GM18502 (cell line): ENCODE results near the gene CELSR1.

ENCODE experiments used
- ATAC-seq: cut with Tn5 transposase; IDR thresholded peaks from one replicate; pipeline ENCODE4 v1.9.1; 2021; ENCODE audit warnings: mild to moderate bottlenecking; ENCODE audit not compliant: unreplicated experiment, poor library complexity

The CELSR1 gene

DNA sequence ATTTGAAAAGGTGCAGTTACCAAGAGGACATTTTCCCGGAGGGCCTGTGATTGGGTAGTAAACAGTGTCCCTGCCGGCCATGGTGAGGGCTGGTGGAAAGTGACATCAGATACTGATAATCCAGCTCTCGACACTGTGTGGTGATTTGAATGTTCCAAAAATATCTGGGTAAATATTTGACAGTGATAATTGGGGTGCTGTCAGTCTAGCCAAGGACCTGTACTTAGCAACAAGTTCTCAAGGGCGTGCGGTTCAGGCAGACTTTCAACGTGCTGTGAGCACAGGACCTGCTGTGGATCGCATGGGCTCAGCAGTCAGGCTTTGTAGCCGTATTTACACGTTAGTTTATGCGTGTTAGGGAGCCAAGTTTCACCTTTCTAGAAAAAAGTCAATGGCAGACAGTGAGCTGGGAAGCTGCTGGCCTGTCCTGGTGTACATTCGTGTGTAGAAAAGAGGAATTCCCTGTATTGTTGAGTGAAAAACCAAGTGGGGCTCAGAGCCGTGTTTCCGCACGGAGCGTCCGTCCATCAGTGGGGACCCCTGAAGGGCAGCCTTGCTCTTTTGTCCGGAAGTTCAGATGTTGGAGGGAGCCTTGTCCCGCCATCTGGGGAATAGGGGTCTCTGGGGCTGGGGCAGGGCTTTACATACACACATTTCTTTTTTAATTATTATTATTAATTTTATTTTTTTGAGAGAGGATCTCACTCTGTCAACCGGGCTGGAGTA, 190.6 kb downstream of the CELSR1 start:
- ATAC-seq = no peak

DNA sequence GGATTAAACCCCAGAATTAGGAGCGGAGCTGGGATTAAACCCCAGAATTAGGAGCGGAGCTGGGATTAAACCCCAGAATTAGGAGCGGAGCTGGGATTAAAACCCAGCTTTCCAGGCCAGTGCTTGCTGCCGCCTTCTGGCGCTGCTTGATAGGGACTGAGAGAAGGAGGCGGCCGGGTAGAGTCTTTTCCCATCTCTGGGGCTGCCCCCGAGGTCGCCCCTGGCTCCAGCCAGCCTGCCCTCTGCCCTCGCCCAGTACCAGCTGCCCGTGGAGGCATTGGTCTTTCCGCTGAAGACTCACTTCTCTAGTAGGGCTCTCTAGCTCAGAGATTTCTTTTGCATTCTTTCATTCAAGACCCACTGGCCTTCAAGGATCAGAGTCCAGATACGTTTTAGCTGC, 196.7 kb downstream of the CELSR1 start:
- no peak for ATAC-seq

DNA sequence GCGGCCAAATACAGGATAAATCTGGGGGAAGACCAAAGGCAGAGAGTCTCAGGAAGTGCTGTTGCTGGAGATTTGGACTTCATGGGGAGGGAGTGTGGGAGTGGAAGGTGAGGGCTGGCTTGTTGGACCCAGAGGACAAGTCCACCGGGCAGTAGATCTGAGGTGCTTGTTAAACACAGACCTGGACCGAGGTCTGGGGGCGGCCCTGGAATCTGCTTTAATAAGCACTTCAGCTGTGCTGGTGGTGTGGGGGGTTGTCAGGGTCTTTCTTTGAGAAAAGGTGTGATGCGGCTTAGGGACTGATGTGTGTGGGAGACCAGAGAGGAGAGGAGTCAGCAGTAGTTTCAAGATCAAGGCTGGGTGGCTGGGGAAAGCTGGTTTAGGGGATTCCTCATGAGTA, 197.5 kb downstream of the CELSR1 start:
- no peak for ATAC-seq

DNA sequence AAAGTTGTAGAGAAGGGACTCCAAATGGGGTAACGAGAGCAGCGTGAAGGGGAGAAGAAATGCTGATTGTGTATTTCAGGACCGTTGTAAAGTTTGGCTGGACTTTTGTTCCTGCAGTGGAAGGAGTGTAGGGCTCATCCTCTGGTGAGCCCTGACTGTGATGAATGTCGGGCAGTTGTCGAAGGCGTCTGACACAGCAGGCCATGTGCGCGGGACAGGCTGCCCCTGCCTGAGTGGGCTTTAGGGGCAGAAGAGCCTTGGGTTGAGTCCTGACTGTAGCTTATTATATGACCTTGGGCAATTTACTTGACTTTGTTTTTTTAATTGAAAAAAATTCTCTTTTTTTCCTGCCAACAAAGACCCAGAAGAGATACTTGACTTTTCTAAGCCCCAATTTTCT, 198.8 kb downstream of the CELSR1 start:
- no peak for ATAC-seq

DNA sequence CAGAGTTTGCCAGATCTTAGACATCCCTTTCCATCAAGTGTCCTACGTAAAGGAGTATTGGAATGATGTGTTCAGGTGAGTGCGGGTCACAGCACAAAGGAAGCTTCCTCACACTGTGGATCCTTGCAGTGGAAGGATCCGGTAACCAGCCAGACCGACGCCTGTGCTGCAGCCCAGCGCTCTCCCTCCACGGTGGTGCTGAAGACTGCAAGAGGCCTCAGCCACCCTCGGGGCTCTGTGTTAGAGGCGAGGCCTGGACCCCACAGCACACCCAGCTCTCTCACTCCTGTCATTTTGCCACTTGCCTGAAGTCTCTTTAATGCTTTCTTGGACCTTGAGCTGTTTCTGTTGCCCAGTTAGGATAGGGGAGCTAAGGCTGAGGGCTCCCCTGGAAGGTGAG, 199.6 kb downstream of the CELSR1 start:
- no peak for ATAC-seq

DNA sequence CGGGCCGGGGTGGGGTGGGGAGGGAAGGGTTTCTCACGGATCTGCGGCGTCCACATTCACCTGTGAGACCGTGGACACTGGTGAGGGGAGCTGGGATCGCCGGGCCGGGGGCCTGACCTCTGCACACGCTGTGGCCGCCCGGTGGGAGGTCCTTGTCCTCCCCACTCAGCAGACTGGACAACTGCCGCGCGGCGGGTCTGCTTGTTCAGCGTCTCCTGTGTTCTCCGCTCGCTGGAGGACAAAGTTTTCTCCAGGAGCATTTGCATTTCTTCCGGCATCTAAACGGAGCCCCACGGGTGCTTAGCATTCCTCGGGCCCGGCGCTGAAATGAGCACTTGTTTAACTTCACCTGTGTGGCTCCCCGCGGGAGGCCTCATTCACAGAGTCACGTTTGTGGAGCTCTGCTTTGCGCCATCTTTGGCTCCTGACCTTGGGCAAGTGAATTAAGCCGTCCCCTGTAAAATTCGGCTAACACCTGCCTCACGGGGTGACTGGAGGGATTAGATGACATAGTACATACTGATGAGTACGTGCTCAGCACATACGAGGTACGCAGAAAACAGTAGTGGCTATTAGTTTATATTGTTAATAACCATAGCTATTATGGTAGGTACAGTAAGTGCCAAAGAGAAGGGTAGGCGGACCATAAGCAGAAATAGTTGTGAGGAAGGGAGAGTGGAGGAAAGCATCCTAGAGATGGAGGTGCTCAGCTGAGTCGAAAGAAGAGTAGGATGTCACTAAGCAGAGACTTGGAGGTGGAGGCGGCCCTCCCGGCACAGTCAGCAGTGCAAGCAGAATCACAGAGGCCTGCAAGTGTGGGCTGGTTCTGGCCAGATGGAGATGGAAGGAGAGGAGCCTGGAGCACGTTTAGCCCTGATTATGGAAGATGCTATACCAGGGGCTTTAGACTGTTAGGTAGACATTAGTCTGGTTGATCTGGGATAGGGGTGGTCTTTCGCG, 201.0 kb downstream of the CELSR1 start:
- ATAC-seq = no peak

DNA sequence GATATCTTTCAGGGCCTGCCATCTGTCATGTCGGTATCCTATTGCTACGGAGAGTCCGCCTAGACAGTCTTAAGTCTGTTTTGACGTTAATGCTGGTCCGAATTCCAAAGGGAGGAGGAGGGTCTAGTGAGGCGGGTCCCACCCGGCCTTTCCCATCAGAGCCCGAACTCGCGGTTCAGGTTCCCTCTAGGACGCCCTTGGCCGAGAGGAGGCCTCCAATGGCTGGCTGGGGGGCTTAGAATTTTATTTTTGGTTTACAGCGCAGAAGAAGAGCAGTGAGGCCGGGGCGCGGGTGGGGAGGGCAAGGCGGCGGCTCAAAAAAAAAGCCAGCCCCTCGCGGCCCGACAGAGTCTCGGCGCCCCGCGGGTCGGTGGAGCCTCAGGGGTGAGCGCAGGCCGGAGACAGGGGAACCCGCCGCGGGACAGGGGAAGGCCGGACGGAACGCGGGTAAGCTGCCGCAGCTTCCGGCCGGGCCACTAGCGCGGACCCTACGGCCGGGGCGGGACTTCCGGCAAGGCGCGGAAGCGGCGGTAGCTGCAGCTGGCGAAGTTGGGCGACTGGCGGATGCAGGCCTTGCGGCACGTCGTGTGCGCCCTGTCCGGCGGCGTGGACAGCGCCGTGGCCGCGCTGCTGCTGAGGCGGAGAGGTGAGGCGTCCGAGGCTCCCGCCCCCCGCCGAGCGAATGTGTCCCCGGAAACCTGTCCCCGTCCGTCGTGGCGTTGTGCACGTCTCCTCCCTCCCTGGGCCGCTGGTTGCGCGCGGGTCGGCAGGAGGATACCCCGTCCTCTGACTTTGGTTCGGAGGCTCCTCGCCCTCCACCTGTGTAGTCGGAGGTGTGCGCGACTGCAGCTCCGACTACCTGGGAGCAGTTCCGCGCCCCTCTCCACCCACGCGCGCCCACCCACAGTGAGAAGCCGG, 202.0 kb downstream of the CELSR1 start, which contains the start of gene TRMU:
Gene TRMU (plus strand): TSS at position 514 of the 918 bp plus-strand sequence. CDS start 51 bp downstream, at position 565.
- peak; percentile 86 for ATAC-seq

DNA sequence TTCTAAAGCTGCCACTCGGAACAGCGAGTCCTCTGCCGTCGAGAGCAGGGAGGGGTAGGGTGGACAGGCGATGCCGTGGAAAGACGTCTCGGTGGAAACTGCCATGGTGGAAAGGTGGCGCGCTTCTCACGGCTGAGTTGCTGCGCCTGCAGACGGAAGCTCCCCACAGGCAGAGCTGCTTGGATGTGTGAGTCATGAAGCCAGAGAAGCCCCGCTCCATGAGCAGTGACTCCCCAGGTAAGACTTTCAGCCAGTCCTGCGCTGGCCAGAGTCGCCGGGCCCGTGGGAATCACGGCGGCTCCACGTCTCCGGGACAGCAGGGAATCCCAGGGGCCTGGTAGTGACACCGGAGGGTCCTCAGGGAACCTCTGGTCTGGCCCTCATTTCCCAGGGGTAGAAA, 205.9 kb downstream of the CELSR1 start:
- no peak for ATAC-seq

DNA sequence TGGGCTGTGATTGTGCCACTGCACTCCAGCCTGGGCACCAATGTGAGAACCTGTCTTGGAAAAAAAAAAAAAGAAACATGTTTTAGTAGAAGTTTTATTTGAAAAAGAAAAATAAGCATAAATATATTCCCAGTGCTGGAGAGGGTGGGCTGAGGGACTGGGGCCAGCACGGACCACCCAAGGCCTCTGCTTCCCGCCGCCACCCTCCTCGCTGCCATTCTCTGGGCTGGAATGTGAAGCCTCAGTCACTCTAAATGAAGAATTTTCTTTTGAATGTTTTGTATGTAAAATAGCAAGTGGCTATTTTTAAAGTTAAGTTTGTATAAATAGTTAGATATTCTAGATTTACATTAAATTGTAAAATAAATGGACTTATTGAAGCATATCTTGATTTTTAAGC, 207.0 kb downstream of the CELSR1 start:
- no peak for ATAC-seq

DNA sequence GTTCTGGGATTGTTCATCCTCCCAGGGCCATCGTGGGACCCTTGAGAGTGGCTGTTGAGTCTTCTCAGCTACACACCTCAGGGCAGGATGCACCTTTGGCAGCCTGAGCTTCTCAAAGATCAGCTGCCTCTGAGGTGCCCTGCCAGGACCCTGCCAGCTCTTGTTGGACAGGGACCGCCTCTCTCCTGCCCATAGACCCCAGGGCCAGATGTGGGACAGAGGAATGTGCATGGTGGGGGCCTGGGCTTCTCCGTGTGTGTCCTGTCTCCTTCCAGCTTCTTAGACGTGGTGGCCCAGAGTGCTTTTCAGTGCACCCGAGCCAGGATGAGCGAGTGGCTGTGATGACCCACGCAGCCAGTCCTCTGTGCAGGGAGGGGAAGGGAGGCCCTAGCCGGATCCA, 207.8 kb downstream of the CELSR1 start:
- ATAC-seq = no peak

DNA sequence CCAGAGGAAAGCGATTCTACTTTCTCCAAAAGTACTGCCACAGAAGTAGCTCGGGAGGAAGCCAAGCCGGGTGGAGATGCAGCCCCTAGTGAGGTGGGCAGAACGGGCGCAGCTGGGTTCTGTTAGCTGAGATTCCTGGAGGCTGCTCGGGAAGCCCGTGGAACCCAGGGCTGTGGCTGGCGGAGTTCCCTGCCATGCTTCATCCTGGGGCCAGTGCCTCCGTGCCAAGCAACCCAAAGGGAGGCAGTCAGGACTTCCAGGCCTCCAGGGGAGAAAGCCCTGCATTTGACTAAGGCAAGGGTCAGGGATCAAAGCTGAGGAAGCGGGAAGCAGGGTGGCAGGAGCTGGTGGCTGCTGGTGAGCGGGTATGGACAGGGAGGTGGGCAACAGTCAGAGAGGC, 208.6 kb downstream of the CELSR1 start:
- no peak for ATAC-seq

DNA sequence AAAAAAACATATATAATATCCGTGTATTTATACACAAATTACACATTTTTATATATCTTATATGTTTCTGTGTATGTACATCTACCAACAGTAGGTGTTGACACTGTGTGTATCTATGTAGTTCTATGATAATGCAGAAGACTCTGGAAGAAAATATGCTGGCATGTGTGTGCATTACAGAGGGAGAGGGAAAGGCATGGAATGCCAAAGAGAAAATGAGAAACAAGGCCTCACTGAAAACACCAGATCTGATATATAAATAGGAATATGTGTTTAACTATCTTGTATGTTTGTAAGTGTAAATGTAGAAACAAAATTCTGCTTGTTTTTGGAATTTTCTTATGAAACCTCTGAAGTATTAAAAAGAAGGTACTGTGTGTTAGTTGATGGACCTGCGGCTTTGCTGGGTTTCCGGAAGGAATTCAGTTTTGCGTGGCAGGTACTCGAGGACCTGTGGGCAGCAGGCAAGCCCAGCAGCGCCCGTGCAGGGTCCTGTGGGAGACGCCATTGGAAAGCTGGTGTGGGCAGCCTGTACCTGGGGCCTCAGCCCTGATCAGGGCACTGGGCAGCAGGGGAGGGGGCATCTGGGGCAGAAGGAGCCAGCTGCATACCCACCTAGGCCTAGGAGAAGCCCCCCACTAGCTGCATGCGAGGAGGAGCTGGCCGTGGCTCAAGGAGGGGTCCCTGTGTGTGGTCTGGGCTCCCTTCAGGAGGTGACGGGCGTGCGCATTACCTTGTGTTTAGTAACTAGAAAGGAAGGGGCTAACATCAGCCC, 209.5 kb downstream of the CELSR1 start:
- no peak for ATAC-seq

DNA sequence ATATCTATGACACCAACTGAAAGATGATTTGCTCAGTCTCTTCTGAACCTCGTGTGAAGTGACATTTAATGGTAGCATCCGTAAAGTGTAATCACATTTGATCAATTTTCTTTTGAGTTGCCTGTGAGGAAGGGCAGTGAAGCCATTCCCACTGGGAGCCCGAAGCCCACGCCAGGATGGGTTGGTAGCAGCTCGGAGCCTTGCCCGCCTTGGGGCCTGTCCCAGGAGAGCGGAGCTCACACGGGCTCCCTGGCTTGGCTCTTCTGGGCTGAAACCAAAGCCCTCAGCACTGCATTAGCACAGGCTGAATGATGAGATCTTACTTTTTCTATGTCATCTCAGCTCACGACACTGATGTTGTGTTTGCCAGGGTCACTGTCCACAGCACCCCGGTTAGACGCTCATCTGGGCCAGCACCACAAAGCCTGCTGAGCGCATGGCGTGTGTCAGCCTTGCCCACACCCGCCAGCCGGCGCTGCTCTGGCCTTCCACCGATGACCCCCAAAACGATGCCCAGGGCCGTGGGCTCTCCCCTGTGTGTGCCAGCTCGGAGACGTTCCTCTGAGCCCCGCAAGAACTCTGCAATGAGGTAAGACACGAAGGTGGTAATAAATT, 211.2 kb downstream of the CELSR1 start:
- no peak for ATAC-seq

DNA sequence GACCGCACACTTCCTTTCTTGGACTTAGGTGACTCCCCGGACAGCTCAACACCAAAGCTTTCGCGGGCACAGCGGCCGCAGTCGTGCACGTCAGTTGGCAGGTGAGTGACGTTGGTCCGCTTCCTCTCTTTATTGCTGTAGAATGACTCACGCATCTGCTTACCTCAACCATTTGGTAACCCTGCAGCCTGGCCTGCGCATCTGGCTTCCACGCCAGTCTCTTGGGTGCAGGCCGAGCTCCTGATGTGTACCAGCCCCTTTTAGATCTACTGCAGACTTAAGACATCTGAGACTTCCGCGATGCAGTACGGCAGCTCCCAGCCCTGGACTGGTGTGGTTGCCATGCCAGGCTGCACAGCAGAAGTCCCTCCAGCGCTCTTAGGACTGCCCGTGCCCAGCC, 214.3 kb downstream of the CELSR1 start:
- ATAC-seq = no peak

DNA sequence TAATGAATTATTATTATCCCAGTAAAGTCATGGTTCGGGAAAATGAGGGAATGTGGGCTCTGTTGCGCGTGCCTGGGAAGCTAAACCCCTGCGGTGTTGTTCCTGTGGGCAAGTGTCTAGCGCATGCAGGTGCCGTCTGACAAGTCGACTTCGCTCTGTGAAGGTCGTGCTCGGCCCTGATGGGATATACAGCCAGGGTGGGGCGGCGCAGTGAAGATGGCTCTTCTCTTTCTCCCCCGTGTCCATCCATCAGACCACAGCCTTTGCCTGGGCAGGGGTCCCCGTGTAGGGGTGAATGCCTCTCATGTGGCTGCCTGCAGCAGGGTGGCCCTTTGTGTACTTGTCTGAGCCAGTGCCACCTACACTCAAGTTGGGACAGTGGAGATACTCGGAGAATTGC, 214.7 kb downstream of the CELSR1 start:
- ATAC-seq = no peak

DNA sequence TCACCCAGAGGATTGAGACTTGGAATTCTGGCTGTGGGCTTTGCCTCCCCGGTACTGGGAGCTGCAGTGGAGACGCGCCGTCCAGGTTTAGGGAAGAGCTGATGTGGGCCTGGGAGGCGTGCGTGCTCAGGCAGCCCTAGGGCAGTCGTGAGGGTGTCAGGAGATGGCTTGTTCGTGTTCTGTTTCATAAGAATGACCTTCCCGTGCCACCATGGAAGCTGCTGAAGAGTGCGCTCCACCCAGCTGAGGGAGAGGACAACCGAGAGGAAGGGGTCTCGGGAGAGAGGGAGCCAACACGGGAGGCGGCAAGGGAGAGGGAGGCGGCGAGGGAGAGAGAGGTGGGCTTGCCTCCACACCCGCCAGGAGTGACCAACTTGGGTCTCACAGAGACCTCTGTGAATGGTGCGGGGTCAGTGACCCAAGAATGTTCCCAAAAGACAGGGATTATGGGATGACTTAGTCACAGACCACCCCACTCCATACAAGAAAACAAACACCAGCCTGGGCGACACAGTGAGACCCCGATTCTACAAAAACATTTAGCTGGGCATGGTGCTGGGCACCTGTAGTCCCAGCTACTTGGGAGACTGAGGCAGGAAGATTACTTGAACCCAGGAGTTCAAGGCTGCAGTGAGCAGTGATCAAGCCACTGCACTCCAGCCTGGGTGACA, 216.6 kb downstream of the CELSR1 start:
- no peak for ATAC-seq

DNA sequence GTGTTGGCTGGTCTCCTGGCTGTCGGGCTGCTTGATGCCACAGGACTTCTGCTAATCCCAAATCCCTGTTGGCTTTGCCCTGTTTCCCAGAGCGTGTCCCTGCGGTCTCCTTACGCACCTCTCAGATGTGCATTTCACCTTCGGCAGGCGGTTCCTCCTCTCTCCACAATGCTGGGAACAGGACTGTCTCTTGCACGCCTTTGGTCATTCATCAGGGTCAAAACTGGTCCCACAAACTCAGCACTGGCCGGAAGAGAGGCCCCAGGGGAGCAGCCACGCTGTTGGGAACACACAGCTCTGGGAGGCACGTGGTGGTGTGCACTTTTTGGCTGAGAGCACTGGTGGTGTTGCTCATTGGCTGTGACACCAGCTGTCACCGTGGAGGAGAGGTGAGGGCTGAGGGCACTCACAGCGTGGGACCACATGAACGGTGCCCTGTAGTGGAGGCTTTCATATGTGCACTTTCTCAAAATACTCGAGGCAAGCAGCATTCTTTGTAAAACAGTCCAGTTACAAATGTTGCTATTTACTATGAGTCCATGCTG, 217.2 kb downstream of the CELSR1 start:
- ATAC-seq = no peak

DNA sequence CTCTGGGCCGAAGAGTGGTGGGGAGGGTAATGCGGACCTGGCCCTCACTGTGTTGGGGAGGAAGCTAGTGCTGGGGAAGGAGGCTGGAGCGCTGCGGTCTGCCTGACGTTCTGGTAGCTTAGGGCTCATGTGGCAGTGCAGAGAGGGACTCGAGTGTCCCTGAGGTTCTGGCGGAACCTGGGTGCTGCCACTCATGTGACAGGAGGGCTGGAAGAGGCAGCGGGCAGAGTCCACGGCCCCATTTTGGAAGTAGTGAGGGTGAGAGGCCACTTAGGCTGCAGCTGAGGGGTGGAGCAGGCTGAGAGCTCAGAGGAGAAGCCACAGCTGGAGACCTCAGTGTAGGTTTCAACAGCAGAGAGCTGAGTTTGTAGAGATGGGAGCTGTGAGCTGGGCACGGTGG, 218.1 kb downstream of the CELSR1 start:
- no peak for ATAC-seq
